ENCODE results near the gene ACSF2.
A peak's percentile ranks its signal among the peaks of the same experiment; 100 is the strongest.

Gene ACSF2

DNA sequence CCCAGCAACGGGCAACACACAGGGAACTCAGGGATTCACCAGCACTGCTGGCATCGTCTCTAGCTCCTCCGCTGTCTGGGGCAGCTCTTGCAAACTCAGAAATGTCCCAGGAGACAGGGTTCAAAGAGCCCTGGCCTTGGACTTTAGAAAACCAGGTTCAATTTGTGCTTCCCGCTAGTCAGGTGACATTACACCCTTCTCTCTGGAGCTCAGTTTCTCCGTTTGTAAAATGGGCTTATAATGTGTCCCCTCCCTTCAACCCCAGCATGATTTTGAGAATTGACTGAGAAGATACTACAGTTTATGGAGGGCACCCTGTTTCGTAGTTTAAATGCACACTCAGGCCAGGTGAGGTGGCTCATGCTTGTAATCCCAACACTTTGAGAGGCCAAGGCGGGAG is 80.3 kb downstream of the ACSF2 start:
- no peak for DNase-seq

DNA sequence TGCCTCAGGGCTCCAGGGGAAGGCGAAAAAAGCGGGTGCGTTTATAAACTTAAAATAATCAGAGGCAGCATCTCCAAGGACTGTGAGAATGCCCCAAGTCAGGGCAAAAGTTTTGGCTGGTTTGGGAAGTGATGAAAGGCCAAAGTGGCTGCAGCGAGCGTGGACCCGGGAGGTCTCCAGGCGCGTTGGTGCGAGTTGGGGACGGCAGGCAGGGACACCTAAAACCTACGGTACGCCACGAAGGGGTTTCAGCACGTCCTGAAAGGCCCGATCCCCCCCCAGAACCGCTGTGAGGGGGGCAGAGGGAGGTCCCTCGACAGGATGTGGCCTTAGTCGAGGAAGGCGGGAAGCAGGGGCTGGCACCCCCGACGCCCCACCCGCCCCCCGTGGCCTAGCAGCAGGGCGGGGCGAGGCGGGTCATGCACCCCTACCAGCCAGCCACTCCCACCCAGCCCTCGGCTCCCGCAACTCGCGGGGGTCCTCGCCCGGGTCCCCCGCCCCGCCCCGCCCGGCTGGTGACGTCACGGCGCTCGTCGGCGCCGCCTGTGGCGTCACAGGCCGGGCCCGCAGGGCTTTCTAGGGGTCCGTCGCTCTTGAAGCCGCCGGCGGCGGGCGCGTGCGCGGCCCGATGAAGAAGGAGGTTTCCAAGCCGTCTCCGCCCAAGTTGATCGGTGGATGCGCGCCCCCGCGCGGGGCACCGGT is 82.0 kb downstream of the ACSF2 start, which contains the start of gene MYCBPAP:
TSS of gene MYCBPAP (plus strand) at position 569 of the 702 bp plus-strand sequence. CDS start 236 bp downstream, outside the sequence.
- peak; percentile 85 for DNase-seq

DNA sequence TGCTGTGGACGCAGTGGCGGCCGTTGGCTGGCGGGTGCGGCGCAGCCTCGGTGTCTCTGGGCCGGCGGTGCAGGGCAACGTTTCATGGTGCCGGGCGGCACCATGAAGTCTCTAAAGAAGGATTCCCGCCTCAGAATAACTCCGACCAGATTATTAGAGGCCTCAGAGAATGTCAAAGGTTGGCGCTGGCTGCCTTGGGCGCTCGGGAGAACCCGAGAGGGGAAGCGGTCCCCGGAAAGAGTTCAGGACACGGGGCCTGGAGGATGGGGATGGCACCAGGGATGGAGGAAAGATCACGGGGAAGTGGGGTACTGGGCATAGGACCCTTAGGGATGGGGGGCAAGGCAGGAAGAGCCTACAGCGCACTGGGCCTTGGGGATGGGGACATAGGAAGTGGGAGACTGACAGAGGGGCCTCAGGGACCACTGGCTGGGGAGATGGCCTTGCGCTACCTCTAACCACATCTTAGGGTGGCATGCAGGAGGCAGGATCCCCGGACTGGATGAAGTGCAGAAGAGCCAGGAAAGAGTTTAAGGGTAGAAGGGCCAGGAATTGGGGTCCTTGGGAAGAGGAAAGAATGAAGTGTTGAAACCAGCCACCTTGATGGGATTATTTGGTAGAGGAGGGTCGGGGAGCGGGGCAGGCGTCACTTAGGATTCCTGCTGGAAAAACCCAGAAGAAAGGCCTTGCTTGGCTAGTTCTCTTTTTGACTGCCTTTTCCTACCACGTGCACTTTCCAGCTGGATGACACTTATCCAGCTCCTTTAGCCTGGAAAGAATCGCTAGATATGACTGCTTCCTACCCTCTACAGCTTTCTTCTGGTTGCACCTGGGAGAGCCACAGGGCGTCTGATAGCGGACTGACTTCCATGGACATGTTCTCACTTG is 82.8 kb downstream of the ACSF2 start:
- DNase-seq = no peak

DNA sequence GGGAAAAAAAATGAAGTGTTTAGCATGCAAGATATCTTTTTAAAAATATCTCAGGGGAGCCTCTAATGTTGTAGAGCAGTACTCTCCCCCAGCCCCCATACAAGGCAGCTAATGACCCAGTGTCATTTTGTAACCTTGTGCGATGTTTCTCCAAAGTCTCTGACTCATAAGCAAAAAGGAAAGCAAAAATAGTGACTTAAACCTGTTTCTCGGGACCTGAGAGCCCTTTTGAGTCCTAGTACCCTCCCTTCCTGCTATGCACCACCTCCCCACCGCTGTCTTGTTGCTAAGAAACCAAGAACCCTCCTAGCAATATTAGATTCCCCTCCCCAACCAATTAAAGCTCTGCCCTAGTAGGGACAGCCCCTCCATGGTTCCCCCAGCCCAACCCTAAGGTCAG is 85.0 kb downstream of the ACSF2 start:
- no peak for DNase-seq

DNA sequence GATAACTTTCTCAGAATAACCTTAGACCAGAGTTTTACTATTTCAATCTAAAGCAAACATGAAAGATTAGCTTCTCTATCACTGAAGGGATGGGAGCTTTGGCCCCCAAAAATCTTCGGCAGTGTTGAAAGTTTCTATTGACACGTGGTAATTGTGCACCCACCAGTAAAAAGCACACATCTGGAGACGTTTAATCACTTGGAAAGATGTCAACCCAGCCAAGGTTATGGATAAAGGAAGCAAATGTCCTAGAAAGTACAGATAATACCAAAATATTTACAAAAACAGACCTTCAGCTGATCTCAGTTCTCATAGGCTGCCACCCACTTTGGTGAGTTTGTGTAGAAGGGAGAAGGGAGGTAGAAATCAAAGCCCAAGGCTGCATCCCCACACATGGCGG is 87.5 kb downstream of the ACSF2 start:
- no peak for DNase-seq

DNA sequence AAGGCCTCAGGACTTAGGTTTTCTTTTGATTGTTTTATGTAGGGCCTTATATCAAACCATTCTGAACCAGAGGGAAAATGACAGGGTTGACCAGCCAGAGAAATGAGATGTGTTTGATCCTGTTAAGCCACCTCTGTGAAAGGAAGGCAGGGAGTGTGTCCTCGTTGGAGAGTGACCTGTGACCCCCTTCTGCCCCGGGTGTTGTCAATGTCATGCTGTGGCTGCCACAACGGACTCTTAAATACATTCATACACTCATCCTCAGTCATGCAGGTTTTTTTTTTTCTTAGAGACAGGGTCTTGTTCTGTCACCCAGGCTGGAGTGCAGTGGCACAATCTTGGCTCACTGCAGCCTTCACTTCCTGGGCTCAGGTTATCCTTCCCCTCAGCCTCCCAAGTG is 88.4 kb downstream of the ACSF2 start:
- DNase-seq = no peak

DNA sequence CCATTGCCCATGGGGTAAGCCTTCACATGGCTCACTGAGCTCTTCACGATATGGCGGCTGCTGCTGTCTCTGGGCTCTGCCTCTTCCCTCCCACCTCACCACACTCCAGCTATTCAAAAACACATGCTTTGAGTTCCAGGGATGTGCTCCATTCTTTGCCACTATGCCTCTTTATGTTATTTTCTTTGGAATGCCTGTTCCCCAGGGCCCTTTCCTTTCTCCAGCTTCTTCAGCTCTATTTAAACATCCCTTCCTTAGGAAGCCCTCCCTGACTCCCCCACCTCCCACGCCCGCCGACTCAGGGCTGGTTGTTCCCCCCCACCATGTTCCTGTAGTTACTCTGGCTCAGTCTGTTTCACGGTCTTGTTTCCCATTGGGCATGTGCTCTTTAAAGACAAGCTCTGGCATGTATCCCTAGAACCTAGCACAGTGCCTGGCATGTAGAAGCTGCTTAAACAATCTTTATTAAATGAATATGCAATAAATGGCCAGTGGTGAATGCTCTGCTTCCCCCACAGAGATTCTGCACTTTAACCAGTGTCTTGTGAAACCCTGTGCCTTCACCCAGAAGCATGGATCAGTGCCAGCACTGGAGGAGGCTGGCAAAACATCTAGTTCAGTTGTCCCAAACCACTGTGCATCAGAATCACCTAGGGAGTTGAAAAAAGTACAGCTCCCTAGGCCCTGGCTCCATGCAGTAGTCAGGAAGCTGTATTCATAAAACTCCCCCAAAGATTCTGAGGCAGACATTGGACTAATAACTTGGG is 89.1 kb downstream of the ACSF2 start:
- no peak for DNase-seq

DNA sequence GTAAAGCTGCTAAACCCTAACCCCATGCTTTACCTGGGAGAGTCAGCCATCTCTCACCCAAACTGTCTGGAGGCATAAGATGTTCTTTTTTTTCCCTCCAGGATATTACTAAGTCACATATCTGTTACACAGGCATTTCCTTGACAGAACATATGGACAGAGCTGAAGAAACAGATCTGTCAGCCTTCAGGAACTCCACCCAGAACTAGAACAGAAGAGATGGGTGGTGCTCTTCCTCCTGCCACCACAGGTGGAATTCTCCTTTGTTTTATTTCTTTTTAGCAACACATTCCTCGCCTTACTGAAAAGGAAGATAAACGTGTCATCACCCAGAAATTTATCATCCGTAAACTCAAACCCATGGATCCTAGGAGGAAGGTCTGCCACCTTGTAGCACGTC is 91.0 kb downstream of the ACSF2 start:
- no peak for DNase-seq

DNA sequence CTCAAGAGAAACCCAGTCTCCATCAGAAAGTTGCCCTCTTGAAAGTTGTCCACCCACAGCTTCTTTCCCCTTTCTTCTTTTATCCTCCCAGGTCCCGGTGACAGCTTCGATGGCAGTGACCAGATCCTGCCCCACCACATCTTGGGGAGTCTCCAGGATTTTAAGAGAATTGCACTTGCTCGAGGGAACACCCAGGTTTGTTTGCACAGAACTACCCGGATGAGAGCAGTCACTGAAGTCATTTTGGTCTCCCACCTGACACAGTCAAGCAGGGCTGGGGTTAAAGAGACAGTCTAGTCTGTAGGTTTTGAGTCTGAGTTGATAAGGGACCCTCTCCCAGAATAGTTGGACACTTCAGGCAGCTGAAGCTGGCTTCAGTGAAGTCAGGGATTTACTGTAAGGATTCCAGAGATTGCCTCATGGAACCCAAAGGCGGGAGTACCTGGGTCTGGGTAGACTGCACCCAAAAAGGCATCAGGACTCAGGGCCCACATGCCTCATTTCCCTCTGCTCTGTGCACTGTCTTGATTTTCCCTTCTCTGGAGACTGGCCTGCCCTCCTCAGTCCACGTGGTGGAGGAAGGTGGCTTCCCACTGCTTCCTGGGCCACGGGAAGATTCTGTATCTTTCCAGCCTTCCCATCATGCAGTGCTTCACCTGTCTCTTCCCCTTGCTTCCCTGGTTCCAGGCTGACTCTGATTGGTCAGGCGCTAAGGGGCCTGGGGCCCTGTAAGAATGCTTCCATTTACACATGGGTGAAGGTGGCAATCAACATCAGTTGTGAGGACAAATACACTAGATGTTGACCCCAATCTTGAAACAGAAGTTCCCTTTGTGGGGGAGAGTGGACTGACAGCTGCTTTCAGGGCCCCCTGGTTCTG is 91.7 kb downstream of the ACSF2 start:
- no peak for DNase-seq

DNA sequence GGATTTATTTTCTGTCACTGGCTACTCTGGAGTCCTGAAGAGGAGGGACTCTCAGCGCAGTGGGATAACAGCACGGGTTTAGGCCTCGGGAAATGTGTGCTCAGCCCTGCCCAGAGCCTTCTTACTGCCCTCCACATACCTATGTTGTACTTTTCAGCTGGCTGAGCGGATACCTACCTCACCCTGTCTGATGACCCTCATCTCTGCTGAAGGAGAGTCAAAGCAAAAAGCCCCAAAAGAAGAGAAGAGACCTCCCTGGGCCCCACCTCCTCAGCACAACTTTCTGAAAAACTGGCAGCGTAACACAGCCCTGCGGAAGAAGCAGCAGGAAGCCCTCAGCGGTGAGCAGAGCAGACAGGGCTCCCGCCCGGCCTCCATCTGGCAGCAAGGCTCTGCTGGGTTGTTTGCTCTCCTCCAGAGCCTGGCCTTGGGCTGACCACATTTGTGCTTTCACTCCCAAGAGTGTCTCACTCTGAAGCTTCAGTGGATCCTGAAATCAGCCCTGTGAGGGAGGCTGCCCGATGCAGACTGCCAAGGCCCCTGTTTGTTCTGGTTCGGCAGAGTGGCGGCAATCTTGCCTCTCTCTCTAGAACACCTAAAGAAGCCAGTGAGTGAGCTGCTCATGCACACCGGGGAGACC is 92.5 kb downstream of the ACSF2 start:
- no peak for DNase-seq

DNA sequence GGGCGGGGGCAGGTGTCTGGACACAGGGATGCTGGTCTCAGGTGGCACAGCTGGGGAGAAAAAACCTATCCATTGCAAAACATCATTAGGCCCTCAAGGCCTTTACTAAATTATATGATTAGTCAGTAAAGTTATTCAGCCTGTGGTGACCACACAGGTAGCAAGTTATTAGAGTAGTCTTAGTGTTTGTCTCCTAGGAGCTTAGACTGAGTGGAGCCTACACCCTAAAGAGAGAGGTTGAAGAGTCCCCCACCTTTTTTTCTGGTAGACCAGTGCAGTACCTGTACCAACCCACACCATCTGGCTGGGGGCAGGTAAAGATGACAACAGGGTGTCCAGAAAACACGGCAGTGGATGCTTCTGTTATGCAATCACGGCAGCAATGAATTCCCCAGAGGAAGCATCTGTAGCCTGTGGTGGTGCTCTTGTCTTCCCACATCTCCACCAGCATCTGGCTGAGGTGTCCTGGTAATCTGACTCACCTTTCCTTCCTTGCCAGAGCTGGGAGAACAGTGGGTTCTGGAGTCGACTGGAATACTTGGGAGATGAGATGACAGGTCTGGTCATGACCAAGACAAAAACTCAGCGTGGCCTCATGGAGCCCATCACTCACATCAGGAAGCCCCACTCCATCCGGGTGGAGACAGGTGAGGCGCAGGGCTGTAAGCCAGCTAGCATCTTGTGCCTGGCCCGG is 93.3 kb downstream of the ACSF2 start:
- DNase-seq = no peak

DNA sequence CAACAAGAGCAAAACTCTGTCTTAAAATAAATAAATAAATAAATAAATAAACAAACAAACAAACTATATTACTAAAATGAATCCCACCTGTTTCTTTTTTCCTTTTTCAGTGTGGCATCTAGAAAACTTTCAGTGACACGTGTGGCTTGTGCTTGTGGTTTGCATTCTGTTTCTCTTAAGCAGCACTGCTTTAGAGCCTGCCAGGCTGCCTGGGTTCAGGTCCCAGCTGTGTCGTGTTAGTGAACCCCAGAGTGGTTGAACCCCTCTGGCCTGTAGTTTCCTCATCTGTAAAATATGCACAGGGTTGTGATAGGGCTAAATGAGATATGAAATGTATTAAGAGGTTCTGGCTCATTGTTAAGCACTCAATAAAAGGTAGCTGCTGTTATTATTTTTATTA is 94.5 kb downstream of the ACSF2 start:
- no peak for DNase-seq

DNA sequence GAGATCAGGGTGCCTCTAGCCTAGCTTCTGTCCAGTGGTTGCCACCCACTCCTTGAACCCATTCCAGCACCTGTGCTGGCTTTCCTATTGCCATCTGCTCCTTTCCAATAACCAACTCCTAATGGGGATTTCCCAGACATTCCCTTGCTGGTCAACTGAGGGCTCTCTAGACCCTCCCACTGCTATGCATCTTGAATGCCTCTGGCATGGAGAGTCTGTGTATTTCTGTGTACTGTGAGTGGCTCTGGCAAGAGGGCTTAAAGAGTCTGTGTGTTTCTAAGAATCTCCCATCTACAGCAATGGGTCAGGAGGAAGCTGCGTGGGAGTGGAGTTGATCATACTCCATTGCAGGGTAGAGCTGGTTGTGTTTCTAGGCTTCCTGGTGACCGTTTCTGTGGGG is 95.5 kb downstream of the ACSF2 start:
- no peak for DNase-seq

DNA sequence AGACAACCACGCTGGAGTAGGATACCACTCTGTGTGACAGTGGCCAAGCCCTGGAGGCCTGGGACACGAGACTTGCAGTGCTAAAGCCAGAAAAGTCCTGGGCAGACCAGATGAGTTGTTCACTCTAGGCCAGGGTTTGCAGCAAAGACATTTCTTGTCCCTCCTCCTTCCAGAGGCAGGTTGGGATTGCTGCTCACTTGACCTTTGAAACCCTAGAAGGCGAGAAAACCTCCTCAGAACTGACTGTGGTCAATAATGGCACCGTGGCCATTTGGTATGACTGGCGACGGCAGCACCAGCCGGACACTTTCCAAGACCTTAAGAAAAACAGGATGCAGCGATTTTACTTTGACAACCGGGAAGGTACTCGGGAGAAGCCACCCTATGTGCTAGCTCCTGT is 96.7 kb downstream of the ACSF2 start:
- no peak for DNase-seq

DNA sequence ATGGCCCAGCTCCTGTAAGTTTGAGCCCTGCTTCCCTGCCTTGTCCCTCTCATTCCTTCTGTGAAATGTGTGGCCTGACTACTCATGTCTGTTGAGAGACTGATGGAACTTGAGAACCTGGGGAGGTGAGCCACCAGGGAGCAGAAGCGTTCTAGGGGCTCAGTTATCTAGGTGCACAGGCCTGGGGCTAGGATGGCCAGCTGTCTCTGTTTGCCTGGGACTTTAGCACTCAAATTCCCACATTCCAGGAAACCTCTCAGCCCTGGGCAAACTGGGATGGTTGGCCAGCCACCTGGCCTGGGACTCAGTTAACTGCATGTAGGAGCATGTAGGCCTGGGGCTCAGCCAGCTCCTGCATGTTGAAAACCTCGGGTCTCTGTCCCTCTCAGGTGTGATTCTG is 97.2 kb downstream of the ACSF2 start:
- DNase-seq = no peak
